K562 (cell line): ENCODE data around the gene TNFAIP3. TPM values are rescaled to one million over a fixed set of nuclear protein-coding genes. Genes with fewer than 3 reads are reported as not detected.

Source experiments
- ATAC-seq: fragments of 200-7000 bp; cut with Tn5 transposase; 3 replicates; pipeline ENCODE4 v1.9.1; 2020; ENCODE audit warnings: moderate library complexity
- BruUV-seq: library from RNA; stranded (reverse); fragments of 400-500 nt; replicated peaks from 2 replicates; lab custom pipeline; 2021; lab: Mats Ljungman, UMichigan
- CTCF ChIA-PET: fragments of 300-600 bp; formaldehyde crosslinking; extraction: SDS; loops from one replicate; lab custom pipeline; 2021; ENCODE audit warnings: low intra/inter-chr PET ratio; lab: Yijun Ruan, JAX
- POLR2A ChIA-PET: fragments of 300-600, 350-650 bp; sonication (Branson Sonifier 250); formaldehyde crosslinking; extraction: SDS; loops from one replicate; lab custom pipeline; 2021; ENCODE audit warnings: antibody characterized with exemption, inconsistent platforms; lab: Yijun Ruan, JAX
- DNase-seq, 4 experiments: peaks; one replicate each; pipeline versions ENCODE4 v3.0.0 to v3.0.0-alpha.2; 2011 to 2018; ENCODE audit warnings: low spot score in 3 of 4, mixed read lengths in 3 of 4; ENCODE audit errors: extremely low read depth in 1 of 4
- FAIRE-seq: peaks from 2 replicates; lab custom pipeline; 2011; peaks lifted over from hg19 to GRCh38; lab: Jason Lieb, UNC
- H2AFZ ChIP-seq: 2 replicates; pipeline ENCODE4 v1.6.0; 2011; ENCODE audit warnings: low read depth, low read length, control low read depth, inconsistent platforms
- H3K27ac ChIP-seq: fragments of 200-600 bp; 3 replicates; pipeline ENCODE4 v1.8.0; 2011; ENCODE audit warnings: low read depth, mild to moderate bottlenecking, control low read depth, inconsistent platforms, low read length, moderate library complexity, mixed read lengths; ENCODE audit errors: extremely low read depth
- H3K27me3 ChIP-seq, 2 experiments: fragments of 300-600 bp in 1 of 2; 2 replicates in 1 of 2; 3 replicates in 1 of 2; pipeline versions ENCODE4 v1.6.0 to v1.8.0; 2011; ENCODE audit warnings: inconsistent platforms in 2 of 2, low read length in 2 of 2, mild to moderate bottlenecking in 1 of 2, mixed read lengths in 1 of 2, moderate library complexity in 1 of 2; ENCODE audit not compliant: control insufficient read depth in 2 of 2, insufficient read depth in 2 of 2
- H3K36me3 ChIP-seq: fragments of 300-600 bp; 3 replicates; pipeline ENCODE4 v1.8.0; 2011; ENCODE audit warnings: mild to moderate bottlenecking, low read length, inconsistent platforms; ENCODE audit not compliant: control insufficient read depth, insufficient read depth
- H3K4me1 ChIP-seq, 2 experiments: fragments of 200-600 bp in 1 of 2; replicated peaks in 1 of 2; 2 replicates in 1 of 2; 3 replicates in 1 of 2; pipeline versions ENCODE4 v1.5.1 to v1.8.0; 2011; ENCODE audit warnings: inconsistent platforms in 2 of 2, low read length in 2 of 2, mild to moderate bottlenecking in 1 of 2, mixed read lengths in 1 of 2, moderate library complexity in 1 of 2; ENCODE audit not compliant: control insufficient read depth in 2 of 2, insufficient read depth in 2 of 2
- H3K4me2 ChIP-seq: 2 replicates; pipeline ENCODE4 v1.6.1; 2011; ENCODE audit warnings: low read length, control low read depth, inconsistent platforms, mixed read lengths; ENCODE audit not compliant: insufficient read depth
- H3K4me3 ChIP-seq: fragments of 200-600 bp; sonication (generic), shearing (Covaris generic); 2 replicates; pipeline ENCODE4 v1.5.1; 2016; ENCODE audit warnings: control low read depth, inconsistent platforms
- H3K79me2 ChIP-seq: fragments of 200-600 bp; 3 replicates; pipeline ENCODE4 v1.8.0; 2011; ENCODE audit warnings: low read length, inconsistent platforms; ENCODE audit not compliant: control insufficient read depth, insufficient read depth
- H3K9ac ChIP-seq, 2 experiments: 2 replicates each; pipeline versions ENCODE4 v1.6.0 to v1.6.1; 2011; ENCODE audit warnings: low read depth in 2 of 2, low read length in 2 of 2, control low read depth in 1 of 2, inconsistent platforms in 1 of 2, mild to moderate bottlenecking in 1 of 2, mixed read lengths in 1 of 2; ENCODE audit not compliant: insufficient read depth in 1 of 2
- H3K9me1 ChIP-seq: one replicate; pipeline ENCODE4 v1.6.0; 2011; ENCODE audit warnings: inconsistent platforms, mild to moderate bottlenecking, low read length, moderate library complexity; ENCODE audit not compliant: control insufficient read depth, insufficient read depth
- H3K9me3 ChIP-seq: replicated peaks from 2 replicates; pipeline ENCODE4 v1.5.1; 2011; ENCODE audit warnings: low read depth, low read length, inconsistent platforms; ENCODE audit not compliant: control insufficient read depth, insufficient read depth
- H4K20me1 ChIP-seq: replicated peaks from 2 replicates; pipeline ENCODE4 v1.6.1; 2011; ENCODE audit warnings: low read length, inconsistent platforms, mixed read lengths; ENCODE audit not compliant: control insufficient read depth, insufficient read depth
- ATF7 ChIP-seq: fragments of 450-650 bp; IDR thresholded peaks from 2 replicates; pipeline ENCODE4 v1.7.1; 2014; ENCODE audit warnings: mild to moderate bottlenecking, moderate library complexity
- CTBP1 ChIP-seq: fragments of 450-650 bp; IDR thresholded peaks from 2 replicates; pipeline ENCODE4 v1.6.1; 2016; ENCODE audit warnings: borderline replicate concordance
- DACH1 ChIP-seq: fragments of 450-650 bp; IDR thresholded peaks from 2 replicates; pipeline ENCODE4 v1.6.1; 2018; ENCODE audit not compliant: partially characterized antibody
- MEF2D ChIP-seq: conservative IDR thresholded peaks from 2 replicates; pipeline ENCODE4 v1.6.1; 2016; ENCODE audit warnings: low read depth, missing genetic modification characterization, missing compliant biosample characterization
- NFATC3 ChIP-seq: fragments of 450-650 bp; IDR thresholded peaks from 2 replicates; pipeline ENCODE4 v1.6.1; 2017; ENCODE audit warnings: mild to moderate bottlenecking
- ZNF175 ChIP-seq: fragments of 200-800 bp; sonication (Bioruptor generic); IDR thresholded peaks from 2 replicates; pipeline ENCODE4 v1.6.1; 2016; ENCODE audit warnings: low read depth, mild to moderate bottlenecking, missing genetic modification characterization, missing compliant biosample characterization
- ZNF408 ChIP-seq: fragments of 250-450 bp; sonication (Bioruptor Pico); IDR thresholded peaks from 2 replicates; pipeline ENCODE4 v1.4.0; 2020; ENCODE audit warnings: low read depth, mild to moderate bottlenecking, moderate library complexity
- WGBS: fragments of 100-300 bp; shearing (Covaris generic); methylation state at CpG from one replicate; pipeline ENCODE4 v1.1.6; 2016; ENCODE audit warnings: low coverage, mixed read lengths; ENCODE audit not compliant: insufficient coverage; ENCODE audit errors: missing lambda C conversion rate; 5-methylcytosine and 5-hydroxymethylcytosine counted together
- in situ Hi-C: fragments of 300-500 bp; cut with MboI; formaldehyde crosslinking; loops from 4 replicates; pipeline ENCODE4 v1.15.0; 2018; ENCODE audit warnings: inconsistent platforms, mixed read lengths
- intact Hi-C: fragments of 100-400 bp; cut with micrococcal nuclease; formaldehyde crosslinking; loops from 2 replicates; pipeline ENCODE4 v1.14.2; 2022
- polyA plus RNA-seq, 8 experiments: library from polyadenylated mRNA; depleted of rRNA in 4 of 8; stranded (reverse) in 5 of 8; unstranded in 3 of 8; fragments of >200 nt; fragmentation: Nextera tagmentation in 2 of 8; fragmentation: Illumina TruSeq in 1 of 8; extraction: Ambion mirVana in 2 of 8; extraction: Trizol in 1 of 8; gene quantifications; 2 replicates each; pipeline versions ENCODE4 v1.2.1 to v1.2.3, GENCODE V29; 2011 to 2014; ENCODE audit warnings: inconsistent platforms in 1 of 8, missing spikeins in 1 of 8
- total RNA-seq, 7 experiments: library from RNA; depleted of rRNA in 6 of 7; stranded (reverse); fragments of >200 nt in 6 of 7; fragmentation: Illumina TruSeq in 2 of 7; extraction: Trizol in 2 of 7; gene quantifications; 2 replicates each; pipeline versions ENCODE4 v1.2.1 to v1.2.3, GENCODE V29; 2011 to 2021; ENCODE audit warnings: low replicate concordance in 1 of 7
- TF ChIP-seq, protein P1 (sequence below): fragments of 450-650 bp; IDR thresholded peaks from 2 replicates; pipeline ENCODE4 v1.6.1; 2017; ENCODE audit warnings: antibody characterized with exemption, mild to moderate bottlenecking
- TF ChIP-seq, protein P2 (sequence below), 2 experiments: fragments of 450-650 bp; conservative IDR thresholded peaks; 2 replicates each; pipeline ENCODE4 v1.6.1; 2017; ENCODE audit warnings: mild to moderate bottlenecking in 2 of 2, moderate library complexity in 2 of 2
- TF ChIP-seq, protein P3 (sequence below), 2 experiments: fragments of 200-800 bp in 1 of 2; sonication (Bioruptor generic) in 1 of 2; sonication (generic) in 1 of 2; formaldehyde crosslinking in 1 of 2; IDR thresholded peaks in 1 of 2; conservative IDR thresholded peaks in 1 of 2; 2 replicates each; pipeline versions ENCODE4 v1.5.0 to v1.6.1; 2016 to 2020; ENCODE audit warnings: missing compliant biosample characterization in 1 of 2, missing genetic modification characterization in 1 of 2, missing genetic modification reagents in 1 of 2
- TF ChIP-seq, protein P4 (sequence below): sonication (generic); formaldehyde crosslinking; IDR thresholded peaks from 2 replicates; pipeline ENCODE4 v1.8.1; 2023; ENCODE audit warnings: mild to moderate bottlenecking, missing genetic modification reagents

The TNFAIP3 gene
- total and polyA plus RNA-seq, 9 of the 15 experiments (the other 6 are each of a cell fraction or from before 2014, with no cell fraction given), result 0.79 to 17.0 (median 6.4) TPM

GRCh38 chr6:137823826-137824555 lies 43.1 kb upstream of the TNFAIP3 start:
- in situ Hi-C loops, result no loop called here
- POLR2A ChIA-PET, result interaction anchor here (0.7 kb wide), 2 partner anchors 12 to 15 kb away, joined by 3 read pairs; no protein-coding TSS in a partner anchor
- H3K4me3 ChIP-seq, result no peak overlapping the region
- H3K9me3 ChIP-seq, result no peaks in the 10 kb centered on the region
- CTCF ChIA-PET, result no interaction called here
- DNase-seq (peak; percentile 31 to 64 (median 42)), FAIRE-seq (peak; percentile 29), ATAC-seq (peak; percentile 79)
- H3K9ac ChIP-seq, result peak overlapping the region in 1 of 2 experiments; percentile 8; a peak in 3 of 4 replicates
- H3K27me3 ChIP-seq, result no peaks in the 10 kb centered on the region
- intact Hi-C loops, result no loop called here
- no peaks in the 10 kb centered on the region for H3K9me1 ChIP-seq
- no TSS peak for BruUV-seq
- H3K4me2 ChIP-seq, result peak overlapping the region; percentile 54
- no peaks in the 10 kb centered on the region for H3K36me3 ChIP-seq
- no peaks in the 10 kb centered on the region for H3K79me2 ChIP-seq
- H3K27ac ChIP-seq, result peak overlapping the region; percentile 1; the same call in 1 of the 3 replicates
- WGBS, result 14% methylated on average over 11 of the region's 11 CpGs
- peak overlapping the region; percentile 84 for H2AFZ ChIP-seq
- H3K4me1 ChIP-seq, result peaks cover 2 to 22% of the 10 kb centered on the region in 2 experiments; a peak in 4 of 5 replicates
- H4K20me1 ChIP-seq, result no peaks in the 10 kb centered on the region
- TF ChIP-seq, protein P1, sequence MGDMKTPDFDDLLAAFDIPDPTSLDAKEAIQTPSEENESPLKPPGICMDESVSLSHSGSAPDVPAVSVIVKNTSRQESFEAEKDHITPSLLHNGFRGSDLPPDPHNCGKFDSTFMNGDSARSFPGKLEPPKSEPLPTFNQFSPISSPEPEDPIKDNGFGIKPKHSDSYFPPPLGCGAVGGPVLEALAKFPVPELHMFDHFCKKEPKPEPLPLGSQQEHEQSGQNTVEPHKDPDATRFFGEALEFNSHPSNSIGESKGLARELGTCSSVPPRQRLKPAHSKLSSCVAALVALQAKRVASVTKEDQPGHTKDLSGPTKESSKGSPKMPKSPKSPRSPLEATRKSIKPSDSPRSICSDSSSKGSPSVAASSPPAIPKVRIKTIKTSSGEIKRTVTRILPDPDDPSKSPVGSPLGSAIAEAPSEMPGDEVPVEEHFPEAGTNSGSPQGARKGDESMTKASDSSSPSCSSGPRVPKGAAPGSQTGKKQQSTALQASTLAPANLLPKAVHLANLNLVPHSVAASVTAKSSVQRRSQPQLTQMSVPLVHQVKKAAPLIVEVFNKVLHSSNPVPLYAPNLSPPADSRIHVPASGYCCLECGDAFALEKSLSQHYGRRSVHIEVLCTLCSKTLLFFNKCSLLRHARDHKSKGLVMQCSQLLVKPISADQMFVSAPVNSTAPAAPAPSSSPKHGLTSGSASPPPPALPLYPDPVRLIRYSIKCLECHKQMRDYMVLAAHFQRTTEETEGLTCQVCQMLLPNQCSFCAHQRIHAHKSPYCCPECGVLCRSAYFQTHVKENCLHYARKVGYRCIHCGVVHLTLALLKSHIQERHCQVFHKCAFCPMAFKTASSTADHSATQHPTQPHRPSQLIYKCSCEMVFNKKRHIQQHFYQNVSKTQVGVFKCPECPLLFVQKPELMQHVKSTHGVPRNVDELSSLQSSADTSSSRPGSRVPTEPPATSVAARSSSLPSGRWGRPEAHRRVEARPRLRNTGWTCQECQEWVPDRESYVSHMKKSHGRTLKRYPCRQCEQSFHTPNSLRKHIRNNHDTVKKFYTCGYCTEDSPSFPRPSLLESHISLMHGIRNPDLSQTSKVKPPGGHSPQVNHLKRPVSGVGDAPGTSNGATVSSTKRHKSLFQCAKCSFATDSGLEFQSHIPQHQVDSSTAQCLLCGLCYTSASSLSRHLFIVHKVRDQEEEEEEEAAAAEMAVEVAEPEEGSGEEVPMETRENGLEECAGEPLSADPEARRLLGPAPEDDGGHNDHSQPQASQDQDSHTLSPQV, result peak; percentile 49; the same call in 1 of the 2 replicates
- TF ChIP-seq, protein P2, sequence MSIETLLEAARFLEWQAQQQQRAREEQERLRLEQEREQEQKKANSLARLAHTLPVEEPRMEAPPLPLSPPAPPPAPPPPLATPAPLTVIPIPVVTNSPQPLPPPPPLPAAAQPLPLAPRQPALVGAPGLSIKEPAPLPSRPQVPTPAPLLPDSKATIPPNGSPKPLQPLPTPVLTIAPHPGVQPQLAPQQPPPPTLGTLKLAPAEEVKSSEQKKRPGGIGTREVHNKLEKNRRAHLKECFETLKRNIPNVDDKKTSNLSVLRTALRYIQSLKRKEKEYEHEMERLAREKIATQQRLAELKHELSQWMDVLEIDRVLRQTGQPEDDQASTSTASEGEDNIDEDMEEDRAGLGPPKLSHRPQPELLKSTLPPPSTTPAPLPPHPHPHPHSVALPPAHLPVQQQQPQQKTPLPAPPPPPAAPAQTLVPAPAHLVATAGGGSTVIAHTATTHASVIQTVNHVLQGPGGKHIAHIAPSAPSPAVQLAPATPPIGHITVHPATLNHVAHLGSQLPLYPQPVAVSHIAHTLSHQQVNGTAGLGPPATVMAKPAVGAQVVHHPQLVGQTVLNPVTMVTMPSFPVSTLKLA (conservative IDR thresholded peaks at IDR 0.05), result peak in 1 of 2 experiments; percentile 27; a peak in 1 of 4 replicates
- peak; percentile 81 for TF ChIP-seq CTBP1
- TF ChIP-seq NFATC3, result no peak
- no peak for TF ChIP-seq ZNF408 (CRISPR knock-in tag)
- peak; percentile 45; the same call in 1 of the 2 replicates for TF ChIP-seq ATF7
- no peak for TF ChIP-seq ZNF175
- TF ChIP-seq, protein P3, sequence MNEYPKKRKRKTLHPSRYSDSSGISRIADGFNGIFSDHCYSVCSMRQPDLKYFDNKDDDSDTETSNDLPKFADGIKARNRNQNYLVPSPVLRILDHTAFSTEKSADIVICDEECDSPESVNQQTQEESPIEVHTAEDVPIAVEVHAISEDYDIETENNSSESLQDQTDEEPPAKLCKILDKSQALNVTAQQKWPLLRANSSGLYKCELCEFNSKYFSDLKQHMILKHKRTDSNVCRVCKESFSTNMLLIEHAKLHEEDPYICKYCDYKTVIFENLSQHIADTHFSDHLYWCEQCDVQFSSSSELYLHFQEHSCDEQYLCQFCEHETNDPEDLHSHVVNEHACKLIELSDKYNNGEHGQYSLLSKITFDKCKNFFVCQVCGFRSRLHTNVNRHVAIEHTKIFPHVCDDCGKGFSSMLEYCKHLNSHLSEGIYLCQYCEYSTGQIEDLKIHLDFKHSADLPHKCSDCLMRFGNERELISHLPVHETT (CRISPR knock-in tag; conservative IDR thresholded peaks at IDR 0.05 in 1 of 2, IDR thresholded peaks at IDR 0.05 in 1 of 2), result no peak
- TF ChIP-seq, protein P4, sequence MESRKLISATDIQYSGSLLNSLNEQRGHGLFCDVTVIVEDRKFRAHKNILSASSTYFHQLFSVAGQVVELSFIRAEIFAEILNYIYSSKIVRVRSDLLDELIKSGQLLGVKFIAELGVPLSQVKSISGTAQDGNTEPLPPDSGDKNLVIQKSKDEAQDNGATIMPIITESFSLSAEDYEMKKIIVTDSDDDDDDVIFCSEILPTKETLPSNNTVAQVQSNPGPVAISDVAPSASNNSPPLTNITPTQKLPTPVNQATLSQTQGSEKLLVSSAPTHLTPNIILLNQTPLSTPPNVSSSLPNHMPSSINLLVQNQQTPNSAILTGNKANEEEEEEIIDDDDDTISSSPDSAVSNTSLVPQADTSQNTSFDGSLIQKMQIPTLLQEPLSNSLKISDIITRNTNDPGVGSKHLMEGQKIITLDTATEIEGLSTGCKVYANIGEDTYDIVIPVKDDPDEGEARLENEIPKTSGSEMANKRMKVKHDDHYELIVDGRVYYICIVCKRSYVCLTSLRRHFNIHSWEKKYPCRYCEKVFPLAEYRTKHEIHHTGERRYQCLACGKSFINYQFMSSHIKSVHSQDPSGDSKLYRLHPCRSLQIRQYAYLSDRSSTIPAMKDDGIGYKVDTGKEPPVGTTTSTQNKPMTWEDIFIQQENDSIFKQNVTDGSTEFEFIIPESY (CRISPR knock-in tag), result no peak
- TF ChIP-seq MEF2D (tag), result 0 out of 2 replicates have a peak, but pooled peaks have one; percentile 20
- TF ChIP-seq DACH1, result peak; percentile 32
